ENCODE measurements around the gene LRRC27. TPM values are rescaled to one million over a fixed set of nuclear protein-coding genes. Genes with fewer than 3 reads are reported as not detected.
A peak's percentile ranks its signal among the peaks of the same experiment; 100 is the strongest.
"Not testable (repeated sequence)": the region's sequence is repeated elsewhere in the genome, so short reads cannot be mapped to it uniquely, and the experiment has no call there.

The LRRC27 gene
- total RNA-seq, 2 experiments from 2014 or later, result 2.4 to 2.8 TPM

DNA sequence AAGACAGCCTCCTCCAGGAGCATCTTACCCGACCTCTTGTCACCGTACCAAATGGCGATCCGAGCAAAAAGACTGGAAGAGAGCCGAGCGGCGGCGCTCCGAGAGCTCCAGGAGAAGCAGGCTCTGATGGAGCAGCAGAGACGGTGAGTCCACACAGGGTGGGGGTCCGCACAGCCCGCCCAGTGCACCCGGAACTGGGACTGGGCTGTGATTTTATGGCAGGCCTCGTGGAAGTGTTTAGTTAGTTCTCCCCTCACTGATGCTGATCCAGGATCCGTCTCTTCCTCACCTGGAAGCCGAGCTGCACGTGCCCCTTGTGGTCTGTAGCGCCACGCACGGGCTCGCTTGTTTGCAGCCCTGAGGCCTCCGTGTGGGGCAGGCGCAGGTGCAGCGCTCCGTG is 19.6 kb downstream of the LRRC27 start:
- no peaks in the 10 kb centered on the region for H3K36me3 Mint-ChIP-seq (ENCODE audit: low read depth)
- ATAC-seq (ENCODE audit: poor library complexity), result no peak

DNA sequence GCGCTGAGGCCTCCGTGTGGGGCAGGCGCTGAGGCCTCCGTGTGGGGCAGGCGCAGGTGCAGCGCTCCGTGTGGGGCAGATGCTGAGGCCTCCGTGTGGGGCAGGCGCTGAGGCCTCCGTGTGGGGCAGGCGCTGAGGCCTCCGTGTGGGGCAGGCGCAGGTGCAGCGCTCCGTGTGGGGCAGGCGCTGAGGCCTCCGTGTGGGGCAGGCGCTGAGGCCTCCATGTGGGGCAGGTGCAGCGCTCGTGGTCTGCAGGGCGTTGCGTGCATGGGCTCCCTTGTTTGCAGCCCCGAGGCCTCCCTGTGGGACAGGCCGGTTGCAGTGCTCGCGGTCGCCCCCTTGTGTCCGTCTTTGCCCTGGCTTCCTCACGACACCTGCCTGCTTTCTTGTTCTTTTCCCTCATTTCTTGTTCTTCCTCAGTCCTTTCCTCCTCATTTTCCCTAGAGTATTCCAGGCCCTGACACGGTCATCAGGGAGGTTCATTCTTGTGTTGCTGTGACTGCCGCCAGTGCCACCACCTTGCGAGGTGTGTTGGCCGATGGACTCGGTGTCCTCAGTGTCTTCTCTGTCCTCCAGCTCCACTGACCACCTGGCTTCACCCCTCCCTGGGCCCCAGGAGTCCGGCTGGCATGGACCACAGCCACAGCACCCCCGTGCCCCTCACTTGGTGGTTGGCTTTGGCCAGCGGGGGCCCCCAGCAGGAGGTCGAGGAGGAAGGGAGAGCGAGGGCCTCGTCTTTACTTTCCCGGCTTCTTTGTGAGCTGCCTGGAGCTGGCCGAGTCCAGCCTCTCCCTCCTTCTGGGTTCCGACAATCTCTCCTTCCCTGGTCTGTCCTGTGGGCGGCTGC is 20.7 kb downstream of the LRRC27 start:
- H3K4me3 ChIP-seq (ENCODE audit: low read length); H3K36me3 ChIP-seq (ENCODE audit: insufficient read depth, low read length); H3K27me3 ChIP-seq (ENCODE audit: control insufficient read depth in 1 of 2, insufficient read depth in 2 of 2, low read length in 2 of 2); H3K27me3 Mint-ChIP-seq; H3K9me3 ChIP-seq (ENCODE audit: control insufficient read depth in 1 of 2, insufficient read depth in 1 of 2, low read length in 2 of 2); H3K27ac ChIP-seq (ENCODE audit: low read depth in 1 of 2, low read length in 2 of 2); POLR2A ChIA-PET; H3K4me1 ChIP-seq (ENCODE audit: insufficient read depth, low read length); H3K36me3 Mint-ChIP-seq (ENCODE audit: low read depth); CTCF ChIA-PET; H3K4me1 Mint-ChIP-seq (ENCODE audit: low read depth); H3K9me3 Mint-ChIP-seq; H3K27ac Mint-ChIP-seq; H3K4me3 Mint-ChIP-seq: not testable (repeated sequence)
- intact Hi-C loops (cut with DNase I, micrococcal nuclease), result loop anchor here (1.0 kb wide), 1 partner anchor 129 kb away; no protein-coding TSS in a partner anchor
- DNase-seq, result peak; percentile 63 to 88 (median 76)
- TF ChIP-seq, protein P1, sequence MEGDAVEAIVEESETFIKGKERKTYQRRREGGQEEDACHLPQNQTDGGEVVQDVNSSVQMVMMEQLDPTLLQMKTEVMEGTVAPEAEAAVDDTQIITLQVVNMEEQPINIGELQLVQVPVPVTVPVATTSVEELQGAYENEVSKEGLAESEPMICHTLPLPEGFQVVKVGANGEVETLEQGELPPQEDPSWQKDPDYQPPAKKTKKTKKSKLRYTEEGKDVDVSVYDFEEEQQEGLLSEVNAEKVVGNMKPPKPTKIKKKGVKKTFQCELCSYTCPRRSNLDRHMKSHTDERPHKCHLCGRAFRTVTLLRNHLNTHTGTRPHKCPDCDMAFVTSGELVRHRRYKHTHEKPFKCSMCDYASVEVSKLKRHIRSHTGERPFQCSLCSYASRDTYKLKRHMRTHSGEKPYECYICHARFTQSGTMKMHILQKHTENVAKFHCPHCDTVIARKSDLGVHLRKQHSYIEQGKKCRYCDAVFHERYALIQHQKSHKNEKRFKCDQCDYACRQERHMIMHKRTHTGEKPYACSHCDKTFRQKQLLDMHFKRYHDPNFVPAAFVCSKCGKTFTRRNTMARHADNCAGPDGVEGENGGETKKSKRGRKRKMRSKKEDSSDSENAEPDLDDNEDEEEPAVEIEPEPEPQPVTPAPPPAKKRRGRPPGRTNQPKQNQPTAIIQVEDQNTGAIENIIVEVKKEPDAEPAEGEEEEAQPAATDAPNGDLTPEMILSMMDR (IDR thresholded peaks at IDR 0.05), result peak; percentile 73
- peak; percentile 69 for ATAC-seq (ENCODE audit: poor library complexity)

More for the DNA sequence above, 19.6 kb downstream of the LRRC27 start:
- TF ChIP-seq, protein P1 (IDR thresholded peaks at IDR 0.05), result no peak
- no peak overlapping the region for H3K4me3 Mint-ChIP-seq
- intact Hi-C loops (cut with DNase I, micrococcal nuclease), result loop anchor here (1.0 kb wide), 1 partner anchor 128 kb away; no protein-coding TSS in a partner anchor
- ChIA-PET CTCF (no interaction called here), POLR2A (no interaction called here)
- Histone ChIP-seq H3K9me3 (ENCODE audit: control insufficient read depth in 1 of 2, insufficient read depth in 1 of 2, low read length in 2 of 2) (no peaks in the 10 kb centered on the region), H3K4me1 (ENCODE audit: insufficient read depth, low read length) (peaks cover 5% of the 10 kb centered on the region), H3K4me3 (ENCODE audit: low read length) (no peak overlapping the region), H3K27me3 (ENCODE audit: control insufficient read depth in 1 of 2, insufficient read depth in 2 of 2, low read length in 2 of 2) (no peaks in the 10 kb centered on the region), H3K27ac (ENCODE audit: low read depth in 1 of 2, low read length in 2 of 2) (no peak overlapping the region), H3K36me3 (ENCODE audit: insufficient read depth, low read length) (no peaks in the 10 kb centered on the region)
- H3K27ac Mint-ChIP-seq, result no peak overlapping the region
- H3K27me3 Mint-ChIP-seq, result no peaks in the 10 kb centered on the region
- no peaks in the 10 kb centered on the region for H3K9me3 Mint-ChIP-seq
- DNase-seq, result no peak
- H3K4me1 Mint-ChIP-seq (ENCODE audit: low read depth), result no peaks in the 10 kb centered on the region

DNA sequence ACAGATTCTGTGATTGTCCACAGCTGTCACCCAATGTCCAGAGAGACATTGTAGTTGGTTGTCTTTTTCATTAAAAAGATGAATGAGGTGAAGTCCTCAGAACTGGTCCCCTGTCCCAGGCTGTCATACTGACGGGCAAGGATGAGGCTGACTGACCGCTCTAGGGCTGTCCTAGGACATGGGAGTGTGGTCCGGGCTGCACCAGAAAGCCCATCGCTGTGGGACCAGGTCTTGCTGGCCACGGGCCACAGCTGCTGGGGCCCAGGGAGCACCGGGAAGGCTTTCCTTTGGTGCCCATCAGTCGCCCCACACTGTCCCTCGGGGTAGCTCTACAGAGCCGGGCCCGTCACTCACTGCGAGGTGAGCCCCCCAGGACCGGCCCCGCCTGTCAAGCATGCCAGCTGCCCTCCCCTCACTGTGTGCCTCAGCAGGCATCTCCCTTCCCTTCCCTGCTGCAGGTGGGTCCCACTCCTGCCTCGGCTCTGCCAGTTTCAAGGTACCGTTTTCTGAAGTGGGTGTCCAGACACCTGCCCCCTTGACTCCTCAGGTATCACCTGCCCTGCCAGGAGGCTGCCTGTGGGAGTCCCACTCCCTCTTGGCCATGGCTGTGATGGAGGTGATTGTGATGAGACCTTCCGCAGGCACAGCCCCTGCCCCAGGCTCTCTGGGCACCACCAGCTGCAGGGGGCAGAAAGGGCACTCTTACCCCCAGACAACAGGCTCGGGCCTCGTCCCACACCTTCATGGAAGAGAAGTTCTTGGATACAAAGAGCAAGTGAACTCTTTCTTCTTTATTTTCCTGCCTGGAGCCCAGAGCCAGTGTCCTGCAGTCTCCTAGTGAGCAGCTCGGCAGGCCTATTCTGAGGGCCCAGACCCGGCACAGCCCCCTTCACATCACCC is 21.7 kb downstream of the LRRC27 start:
- Mint-ChIP-seq H3K27ac (no peak overlapping the region), H3K4me3 (no peak overlapping the region), H3K4me1 (ENCODE audit: low read depth) (no peaks in the 10 kb centered on the region), H3K36me3 (ENCODE audit: low read depth) (no peaks in the 10 kb centered on the region), H3K27me3 (no peaks in the 10 kb centered on the region), H3K9me3 (no peaks in the 10 kb centered on the region)
- no peaks in the 10 kb centered on the region for H3K27me3 ChIP-seq (ENCODE audit: control insufficient read depth in 1 of 2, insufficient read depth in 2 of 2, low read length in 2 of 2)
- ATAC-seq (ENCODE audit: poor library complexity), result no peak
- CTCF ChIA-PET, result no interaction called here
- no peaks in the 10 kb centered on the region for H3K36me3 ChIP-seq (ENCODE audit: insufficient read depth, low read length)
- peaks cover 5% of the 10 kb centered on the region for H3K4me1 ChIP-seq (ENCODE audit: insufficient read depth, low read length)
- H3K27ac ChIP-seq (ENCODE audit: low read depth in 1 of 2, low read length in 2 of 2), result no peak overlapping the region
- TF ChIP-seq, protein P1 (IDR thresholded peaks at IDR 0.05), result no peak
- H3K4me3 ChIP-seq (ENCODE audit: low read length), result no peak overlapping the region
- DNase-seq, result no peak
- POLR2A ChIA-PET, result no interaction called here
- intact Hi-C loops (cut with DNase I, micrococcal nuclease), result no loop called here
- H3K9me3 ChIP-seq (ENCODE audit: control insufficient read depth in 1 of 2, insufficient read depth in 1 of 2, low read length in 2 of 2), result no peaks in the 10 kb centered on the region
